ENCODE results near the gene RNF217. TPM values are rescaled to one million over a fixed set of nuclear protein-coding genes. Genes with fewer than 3 reads are reported as not detected.
A peak's percentile ranks its signal among the peaks of the same experiment; 100 is the strongest.

The RNF217 gene
- total RNA-seq, 1 donor from 2014 or later: 14.2 TPM

DNA sequence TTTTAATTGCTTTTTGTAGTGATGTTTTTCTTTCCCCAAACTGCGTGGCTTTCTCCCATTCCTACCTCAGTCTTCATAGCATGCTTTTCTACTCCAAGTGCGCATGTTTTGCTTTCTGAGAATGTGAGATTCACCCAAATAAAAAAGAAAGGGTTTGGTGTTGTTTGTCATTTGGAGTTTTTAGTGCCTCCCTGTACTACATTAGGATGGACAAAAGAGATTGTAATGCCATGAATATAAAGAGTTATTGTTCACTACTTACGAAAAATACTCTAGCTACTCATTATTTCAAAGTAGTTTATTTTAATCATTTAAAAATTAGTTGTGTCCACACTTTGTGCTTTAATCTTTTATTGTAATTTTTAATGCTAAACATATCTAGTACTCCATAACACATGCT, 81.8 kb downstream of the RNF217 start:
- DNase-seq (ENCODE audit: low read depth): no peak
- Histone ChIP-seq H3K36me3 (ENCODE audit: control insufficient read depth, insufficient read depth, low read length) (no peaks in the 10 kb centered on the region), H3K4me3 (ENCODE audit: low read depth, low read length) (no peak overlapping the region), H3K27me3 (ENCODE audit: control insufficient read depth, insufficient read depth, low read length) (no peaks in the 10 kb centered on the region)
- TF ChIP-seq, protein P1, sequence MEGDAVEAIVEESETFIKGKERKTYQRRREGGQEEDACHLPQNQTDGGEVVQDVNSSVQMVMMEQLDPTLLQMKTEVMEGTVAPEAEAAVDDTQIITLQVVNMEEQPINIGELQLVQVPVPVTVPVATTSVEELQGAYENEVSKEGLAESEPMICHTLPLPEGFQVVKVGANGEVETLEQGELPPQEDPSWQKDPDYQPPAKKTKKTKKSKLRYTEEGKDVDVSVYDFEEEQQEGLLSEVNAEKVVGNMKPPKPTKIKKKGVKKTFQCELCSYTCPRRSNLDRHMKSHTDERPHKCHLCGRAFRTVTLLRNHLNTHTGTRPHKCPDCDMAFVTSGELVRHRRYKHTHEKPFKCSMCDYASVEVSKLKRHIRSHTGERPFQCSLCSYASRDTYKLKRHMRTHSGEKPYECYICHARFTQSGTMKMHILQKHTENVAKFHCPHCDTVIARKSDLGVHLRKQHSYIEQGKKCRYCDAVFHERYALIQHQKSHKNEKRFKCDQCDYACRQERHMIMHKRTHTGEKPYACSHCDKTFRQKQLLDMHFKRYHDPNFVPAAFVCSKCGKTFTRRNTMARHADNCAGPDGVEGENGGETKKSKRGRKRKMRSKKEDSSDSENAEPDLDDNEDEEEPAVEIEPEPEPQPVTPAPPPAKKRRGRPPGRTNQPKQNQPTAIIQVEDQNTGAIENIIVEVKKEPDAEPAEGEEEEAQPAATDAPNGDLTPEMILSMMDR (IDR thresholded peaks at IDR 0.05; ENCODE audit: insufficient read depth, low read length, severe bottlenecking): no peak
- no peak for FAIRE-seq

DNA sequence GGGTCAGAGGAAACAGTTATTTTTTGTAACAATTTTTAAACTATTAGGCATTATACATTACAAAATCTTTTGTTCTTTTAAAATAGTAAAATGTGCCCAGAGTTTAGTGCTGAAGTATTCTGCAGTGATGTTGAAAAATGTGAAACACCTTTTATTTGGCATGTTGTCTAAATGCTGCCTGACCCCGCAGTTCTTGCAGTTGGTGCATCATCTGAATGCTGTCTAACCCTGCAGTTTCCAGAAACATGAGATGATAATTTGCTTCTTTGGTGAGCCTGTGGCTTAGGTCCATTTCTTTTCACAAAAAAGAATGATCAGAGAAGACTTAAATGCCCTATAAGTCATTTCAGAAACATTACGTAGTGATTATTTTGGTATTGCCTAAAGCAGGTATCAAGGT, 82.4 kb downstream of the RNF217 start:
- DNase-seq (ENCODE audit: low read depth) (no peak), FAIRE-seq (no peak)
- H3K27me3 ChIP-seq (ENCODE audit: control insufficient read depth, insufficient read depth, low read length): no peaks in the 10 kb centered on the region
- H3K36me3 ChIP-seq (ENCODE audit: control insufficient read depth, insufficient read depth, low read length): no peaks in the 10 kb centered on the region
- TF ChIP-seq, protein P1 (IDR thresholded peaks at IDR 0.05; ENCODE audit: insufficient read depth, low read length, severe bottlenecking): no peak
- no peak overlapping the region for H3K4me3 ChIP-seq (ENCODE audit: low read depth, low read length)

DNA sequence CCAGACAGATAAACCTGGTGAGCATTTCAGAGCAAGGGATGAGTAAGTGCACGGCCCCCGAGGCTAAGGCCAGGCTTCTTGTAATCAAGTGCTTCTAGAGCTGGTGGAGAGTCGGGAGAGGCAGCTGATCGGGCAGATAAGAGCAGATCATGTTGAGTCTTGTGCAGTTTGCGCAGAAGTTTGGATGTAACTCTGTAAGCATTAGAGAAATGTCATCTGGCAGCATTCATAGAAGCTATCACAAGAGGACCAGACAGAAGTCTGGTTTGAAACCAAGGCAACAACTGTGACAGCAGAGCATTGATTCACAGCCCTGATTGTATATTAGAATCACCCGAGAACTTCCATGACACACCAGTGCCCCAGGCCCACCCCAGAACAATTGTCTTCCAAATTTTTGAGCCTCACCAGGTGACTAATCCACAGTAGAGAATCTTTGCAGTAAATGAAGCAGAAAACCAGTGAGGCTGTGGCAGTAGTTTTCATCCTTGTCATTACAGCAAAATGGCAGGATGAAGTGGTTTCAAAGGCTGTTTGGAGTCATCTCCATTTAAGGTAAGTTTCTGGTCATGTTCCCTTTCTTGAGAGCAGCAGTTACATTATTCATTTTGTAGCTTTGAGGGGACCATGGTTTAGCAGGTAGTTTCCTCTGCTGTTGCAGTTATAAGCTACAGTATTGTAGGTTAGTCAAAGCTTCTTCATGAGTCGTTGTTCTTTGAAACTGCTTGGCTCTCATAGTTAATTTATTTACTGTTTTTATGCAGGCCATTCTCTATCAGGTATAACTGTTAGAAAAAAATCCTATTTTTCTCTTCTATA, 84.1 kb downstream of the RNF217 start:
- DNase-seq (ENCODE audit: low read depth) (peak; percentile 100), FAIRE-seq (peak; percentile 98)
- TF ChIP-seq, protein P1 (IDR thresholded peaks at IDR 0.05; ENCODE audit: insufficient read depth, low read length, severe bottlenecking): no peak
- Histone ChIP-seq H3K4me3 (ENCODE audit: low read depth, low read length) (no peak overlapping the region), H3K36me3 (ENCODE audit: control insufficient read depth, insufficient read depth, low read length) (no peaks in the 10 kb centered on the region), H3K27me3 (ENCODE audit: control insufficient read depth, insufficient read depth, low read length) (no peaks in the 10 kb centered on the region)

DNA sequence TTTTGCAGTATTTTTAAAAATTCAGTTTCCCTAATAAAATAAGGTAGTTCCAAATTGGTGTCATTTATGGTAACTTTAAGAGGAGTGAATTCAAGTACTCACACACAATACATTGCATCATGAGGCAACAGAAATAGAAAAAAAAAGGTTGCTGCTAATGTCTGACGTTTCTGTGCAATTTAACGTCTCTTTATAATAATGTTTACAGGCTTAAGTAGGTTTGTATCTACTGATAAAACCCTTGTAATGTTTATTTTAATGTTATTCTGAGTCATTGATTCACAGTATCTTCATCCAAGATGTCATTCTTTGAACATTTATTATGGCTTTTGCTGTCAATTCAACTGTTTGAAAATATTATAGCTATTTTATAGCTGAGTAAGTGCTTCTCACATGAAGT, 86.0 kb downstream of the RNF217 start:
- TF ChIP-seq, protein P1 (IDR thresholded peaks at IDR 0.05; ENCODE audit: insufficient read depth, low read length, severe bottlenecking): no peak
- DNase-seq (ENCODE audit: low read depth): no peak
- H3K36me3 ChIP-seq (ENCODE audit: control insufficient read depth, insufficient read depth, low read length): no peaks in the 10 kb centered on the region
- no peak for FAIRE-seq
- no peaks in the 10 kb centered on the region for H3K27me3 ChIP-seq (ENCODE audit: control insufficient read depth, insufficient read depth, low read length)
- no peak overlapping the region for H3K4me3 ChIP-seq (ENCODE audit: low read depth, low read length)

DNA sequence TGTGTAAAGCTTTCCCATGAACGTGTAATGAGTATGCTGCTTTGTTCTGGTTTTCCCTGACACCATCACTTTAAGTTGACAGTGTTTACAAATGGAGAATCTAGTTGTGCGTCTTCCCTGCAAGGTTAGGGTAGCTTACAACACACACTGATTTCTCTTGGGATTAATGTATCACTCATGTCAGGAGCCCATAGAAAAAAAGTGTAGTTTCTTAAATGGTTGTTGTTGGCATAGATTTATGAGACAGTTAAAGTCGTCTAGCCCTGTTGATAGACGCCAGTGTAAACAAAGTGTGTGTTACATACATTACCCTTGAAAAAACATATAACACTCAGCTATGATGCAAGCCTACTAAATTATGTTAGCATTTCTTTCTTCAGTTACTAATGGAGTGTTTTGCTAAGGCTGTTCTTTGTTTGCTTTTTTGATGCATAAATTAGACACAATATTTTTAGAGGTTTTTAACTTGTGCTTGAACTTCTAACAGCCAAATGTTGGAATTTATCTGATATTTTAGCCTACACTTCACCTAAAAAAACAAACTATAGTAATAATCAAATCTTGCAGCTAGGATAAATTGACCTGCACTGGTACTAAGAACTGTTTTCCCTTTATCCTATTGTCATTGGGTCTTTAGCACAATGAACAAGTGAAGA, 88.6 kb downstream of the RNF217 start:
- no peak overlapping the region for H3K4me3 ChIP-seq (ENCODE audit: low read depth, low read length)
- TF ChIP-seq, protein P1 (IDR thresholded peaks at IDR 0.05; ENCODE audit: insufficient read depth, low read length, severe bottlenecking): no peak
- FAIRE-seq (no peak), DNase-seq (ENCODE audit: low read depth) (peak; percentile 68)
- peaks cover 2% of the 10 kb centered on the region for H3K36me3 ChIP-seq (ENCODE audit: control insufficient read depth, insufficient read depth, low read length)
- H3K27me3 ChIP-seq (ENCODE audit: control insufficient read depth, insufficient read depth, low read length): no peaks in the 10 kb centered on the region
